HG03439 (cell line): ENCODE data around the gene PRDM13.
A peak's percentile ranks its signal among the peaks of the same experiment; 100 is the strongest.

Experiments used
- ATAC-seq: cut with Tn5 transposase; IDR thresholded peaks from one replicate; pipeline ENCODE4 v1.9.1; 2021; ENCODE audit warnings: mild to moderate bottlenecking, moderate library complexity; ENCODE audit not compliant: unreplicated experiment

The PRDM13 gene

GRCh38 chr6:99603421-99604165, 3.0 kb upstream of the PRDM13 start:
- ATAC-seq, result peak; percentile 53

DNA sequence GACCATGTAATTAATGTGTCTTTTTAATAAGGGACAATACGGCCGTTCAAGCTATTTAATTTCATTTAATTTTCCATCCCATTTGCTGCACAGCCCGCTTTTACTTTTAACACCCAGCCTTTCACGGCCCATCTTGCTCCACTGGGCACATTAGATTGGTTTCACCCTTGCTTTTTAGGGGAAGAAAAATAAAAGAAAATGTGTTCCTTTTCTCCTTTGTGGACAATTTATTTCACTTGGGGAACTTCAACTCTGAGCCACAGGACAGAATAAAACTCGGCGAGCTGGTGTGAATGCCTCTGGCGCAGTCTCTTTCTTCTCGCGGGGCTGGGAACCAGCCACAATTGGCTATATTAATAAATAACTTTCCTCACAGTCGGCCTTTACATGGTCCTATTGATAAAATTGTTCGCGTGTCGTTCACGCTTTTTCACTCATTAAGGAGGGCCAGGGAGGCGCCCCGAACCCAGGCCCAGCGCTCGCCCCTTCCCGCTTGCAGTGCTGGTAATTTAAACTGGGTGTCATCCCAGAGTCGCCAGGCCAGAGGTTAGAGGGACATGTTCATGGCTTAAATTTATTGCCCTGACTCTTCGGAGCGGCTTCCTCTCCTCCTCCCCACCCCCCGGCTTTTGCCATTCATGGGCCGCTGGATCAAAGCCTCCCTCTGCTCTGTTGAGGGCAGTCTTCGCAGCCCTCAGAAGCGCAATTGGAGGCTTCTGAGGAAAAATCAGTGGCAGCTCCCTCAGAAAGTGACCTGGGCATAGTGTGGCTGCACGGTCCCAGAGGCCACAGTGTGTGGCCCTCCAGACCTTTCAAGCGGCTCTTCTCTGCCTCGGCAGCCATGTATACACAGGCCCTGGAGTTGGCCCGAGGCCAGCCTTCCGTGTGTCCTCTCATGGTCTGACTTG, 2.2 kb upstream of the PRDM13 start:
- ATAC-seq, result no peak

- ATAC-seq, result no peak
Measured at GRCh38 chr6:99605074-99605734, 1.4 kb upstream of the PRDM13 start.

DNA sequence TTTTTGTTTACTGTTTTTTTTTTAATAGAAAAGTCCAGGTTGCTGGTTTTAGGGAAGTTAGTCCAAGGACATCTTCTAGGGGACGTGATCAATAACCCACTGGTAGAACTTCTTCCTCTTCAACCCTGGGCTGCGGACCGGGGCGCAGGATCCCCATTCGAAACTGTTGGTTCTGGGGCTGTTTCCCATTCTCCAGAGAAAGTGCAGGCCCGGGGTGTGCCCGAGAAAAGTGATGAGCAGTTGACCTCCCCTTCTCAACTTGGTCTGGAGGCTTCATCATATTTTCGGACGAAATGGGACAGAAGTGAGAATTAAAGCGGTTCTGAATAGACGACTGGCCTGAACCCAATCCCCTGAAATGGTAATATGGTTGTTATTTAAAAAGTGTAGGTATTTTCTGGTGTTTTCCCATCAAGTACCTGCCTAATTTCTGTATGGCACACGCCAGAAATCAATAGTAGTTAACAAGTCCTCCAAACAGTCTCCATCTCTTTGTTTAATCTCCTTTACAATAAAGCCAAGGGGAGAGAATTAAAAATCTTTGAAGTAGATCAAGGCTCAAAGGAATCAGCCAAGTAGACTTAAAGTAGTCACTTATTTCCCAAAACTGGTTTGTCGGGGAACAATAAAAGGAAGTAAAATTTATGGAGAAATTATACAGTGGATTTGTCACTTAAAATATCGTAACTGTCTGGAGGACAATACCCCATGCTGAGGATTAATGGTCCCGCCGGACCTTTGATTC, 550 bp upstream of the PRDM13 start:
- no peak for ATAC-seq

DNA sequence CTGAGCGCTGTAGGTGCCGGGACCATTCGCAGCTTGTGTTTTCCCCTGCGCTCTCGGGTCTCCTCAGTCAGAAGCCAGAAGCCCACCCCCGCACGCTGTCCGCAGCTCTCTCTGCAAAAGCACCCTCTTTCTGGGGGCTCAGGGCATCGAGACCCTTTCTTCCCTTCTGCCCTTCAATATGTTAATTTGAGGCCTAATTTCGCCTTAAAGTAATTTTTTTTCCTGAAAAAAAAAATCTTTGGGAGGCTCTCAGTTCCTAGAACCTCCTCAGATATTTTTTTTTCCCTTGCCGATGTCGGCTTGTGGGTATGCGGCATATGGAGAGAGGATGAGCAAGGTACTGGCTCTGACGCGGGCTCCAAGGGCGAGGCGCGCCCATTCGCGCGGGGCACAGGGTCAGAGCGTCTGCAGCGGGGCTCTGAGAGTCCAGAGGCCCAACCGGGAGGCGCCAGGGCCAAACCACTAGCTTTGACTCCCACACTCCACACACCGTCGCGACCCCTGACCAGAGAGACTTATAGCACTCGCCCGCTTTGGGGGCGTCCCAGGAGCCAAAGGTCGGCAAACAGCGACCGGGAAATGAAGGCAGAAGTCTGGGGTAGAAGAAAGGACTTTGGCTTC, 893 bp downstream of the PRDM13 start:
- ATAC-seq, result no peak

DNA sequence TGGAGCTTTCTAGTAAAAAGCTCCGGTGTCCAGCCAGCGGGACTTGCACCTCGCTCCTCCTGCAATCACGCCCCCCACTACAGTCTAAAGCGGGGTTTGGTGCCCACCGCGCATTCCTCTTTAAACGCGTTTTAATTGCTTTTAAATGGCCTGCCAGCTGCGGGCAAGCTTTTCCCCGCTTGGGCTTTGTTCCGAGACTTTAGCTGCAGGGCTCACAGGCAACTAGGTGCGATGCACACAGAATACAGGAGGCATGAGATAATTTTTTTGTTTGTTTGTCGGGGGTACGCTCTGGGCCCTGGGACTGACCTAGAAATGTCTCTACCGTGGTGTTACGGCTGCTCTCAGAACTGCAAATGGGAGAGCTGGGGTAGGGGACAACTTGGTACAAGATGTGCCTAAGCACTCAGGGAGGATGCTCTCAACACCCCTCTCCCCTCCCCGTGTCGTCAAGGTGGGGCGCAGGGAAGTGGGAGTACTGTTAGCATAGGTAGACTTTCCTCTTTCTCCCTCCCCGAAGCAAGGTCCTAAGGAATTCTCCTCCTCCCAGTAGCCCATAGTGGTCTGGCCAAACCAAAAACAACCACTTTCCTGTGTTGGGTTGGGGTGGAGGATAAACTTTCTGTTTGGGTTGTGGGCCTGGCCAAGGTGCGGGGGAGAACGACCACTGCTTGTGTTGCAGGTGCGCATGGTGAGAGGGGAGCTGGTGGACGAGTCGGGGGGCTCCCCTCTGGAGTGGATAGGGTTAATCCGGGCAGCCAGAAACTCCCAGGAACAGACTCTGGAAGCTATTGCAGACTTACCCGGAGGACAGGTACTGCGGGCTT, 1.6 kb downstream of the PRDM13 start:
- no peak for ATAC-seq

GRCh38 chr6:99608886-99609482, 2.4 kb downstream of the PRDM13 start:
- ATAC-seq, result no peak

- no peak for ATAC-seq
Measured at GRCh38 chr6:99609905-99610489, 3.4 kb downstream of the PRDM13 start.

DNA sequence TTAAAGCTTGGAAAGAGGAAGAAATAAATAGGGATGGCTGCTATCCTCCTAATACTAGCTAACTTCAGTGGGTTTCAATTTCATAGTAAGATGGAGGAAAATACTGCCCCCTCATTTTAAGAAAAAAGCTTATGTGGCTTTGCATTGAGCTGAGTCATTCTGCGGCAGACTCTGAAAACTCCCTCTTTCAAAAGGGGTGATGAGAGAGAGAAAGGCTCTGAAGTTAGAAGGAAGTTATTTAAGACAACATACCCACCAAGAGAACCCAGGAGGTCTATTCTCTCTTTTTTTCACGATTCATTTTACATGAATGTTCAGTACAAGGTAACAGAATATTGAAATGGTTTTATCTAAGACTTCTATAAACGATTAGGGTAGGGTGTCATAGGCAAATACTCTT, 4.5 kb downstream of the PRDM13 start:
- peak; percentile 57 for ATAC-seq

- ATAC-seq, result no peak
Measured at GRCh38 chr6:99612551-99613408, 6.1 kb downstream of the PRDM13 start.

DNA sequence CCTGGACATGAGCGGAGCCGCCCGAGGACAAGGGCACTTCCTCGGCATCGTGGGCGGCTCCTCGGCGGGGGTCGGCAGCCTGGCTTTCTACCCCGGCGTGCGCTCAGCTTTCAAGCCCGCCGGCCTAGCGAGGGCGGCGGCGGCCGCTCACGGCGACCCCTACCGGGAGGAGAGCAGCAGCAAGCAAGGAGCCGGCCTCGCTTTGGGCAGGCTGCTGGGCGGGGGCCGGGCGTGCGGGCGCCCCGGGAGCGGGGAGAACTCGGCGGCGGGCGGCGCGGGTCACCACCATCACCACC, 6.7 kb downstream of the PRDM13 start:
- ATAC-seq, result peak; percentile 63

GRCh38 chr6:99613705-99614429, 7.2 kb downstream of the PRDM13 start:
- ATAC-seq, result peak; percentile 57

DNA sequence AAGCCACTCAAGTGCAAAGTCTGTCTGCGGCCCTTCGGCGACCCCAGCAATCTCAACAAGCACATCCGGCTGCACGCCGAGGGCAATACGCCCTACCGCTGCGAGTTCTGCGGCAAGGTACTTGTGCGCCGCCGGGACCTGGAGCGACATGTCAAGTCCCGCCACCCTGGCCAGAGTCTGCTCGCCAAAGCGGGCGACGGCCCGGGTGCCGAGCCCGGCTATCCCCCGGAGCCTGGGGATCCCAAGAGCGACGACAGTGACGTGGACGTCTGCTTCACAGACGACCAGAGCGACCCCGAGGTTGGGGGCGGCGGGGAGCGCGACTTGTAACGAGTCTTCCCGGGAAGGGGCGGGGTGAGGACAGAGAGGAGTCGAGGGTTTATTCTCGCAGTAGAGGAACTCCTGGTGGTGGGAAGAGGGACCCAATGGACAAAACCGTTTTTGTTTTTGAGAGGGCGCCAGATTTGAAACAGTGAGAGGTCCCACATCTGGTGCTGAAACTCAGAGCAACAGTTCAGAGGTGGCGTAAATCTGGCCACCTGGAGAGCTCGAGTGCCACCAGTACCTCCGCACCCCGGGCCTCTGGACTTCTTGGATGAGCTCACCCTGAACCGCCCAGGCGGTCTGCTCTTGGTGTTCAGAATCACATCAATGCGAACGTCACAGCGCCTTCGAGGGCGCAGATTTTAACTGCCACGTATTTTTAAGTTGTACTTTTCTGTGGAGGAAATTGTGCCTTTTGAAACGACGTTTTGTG, 8.0 kb downstream of the PRDM13 start:
- ATAC-seq, result peak; percentile 24

DNA sequence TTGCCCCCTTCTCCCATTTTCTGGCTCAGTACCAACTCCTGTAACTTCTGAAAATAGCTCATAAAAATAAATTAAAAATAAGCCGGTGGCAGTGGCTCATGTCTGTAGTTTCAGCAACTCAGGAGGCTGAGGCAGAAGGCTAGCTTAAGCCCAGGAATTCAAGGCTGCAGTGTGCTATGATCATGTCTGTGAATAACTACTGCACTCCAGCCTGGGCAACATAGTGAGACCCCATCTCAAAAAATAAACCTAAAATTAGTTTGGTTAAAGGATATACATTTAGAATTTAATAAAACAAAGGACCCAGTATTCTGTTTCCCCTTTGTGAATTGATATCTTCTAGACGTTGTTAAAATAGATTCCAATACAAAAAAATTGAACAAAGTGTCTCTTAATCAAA, 10.5 kb downstream of the PRDM13 start:
- ATAC-seq, result no peak

- ATAC-seq, result no peak
Measured at GRCh38 chr6:99618649-99619408, 12.2 kb downstream of the PRDM13 start.

- no peak for ATAC-seq
Measured at GRCh38 chr6:99619409-99619762, 12.8 kb downstream of the PRDM13 start.
